ENCODE measurements around the gene ANK3.

- TF ChIP-seq CTCF (conservative IDR thresholded peaks at IDR 0.05 in 1 of 2, IDR thresholded peaks at IDR 0.05 in 1 of 2; ENCODE audit: low read depth in 1 of 2, low read length in 2 of 2): no peak
- no peak for TF ChIP-seq EZH2 (IDR thresholded peaks at IDR 0.05; ENCODE audit: low read length, missing control alignments)
These were observed 22.2 kb downstream of the ANK3 start for GRCh38 chr10:60367431-60367830.

All from fibroblast of lung (primary cell).